OCI-LY7 (cell line): ENCODE results near the gene ITPKB. TPM values are rescaled to one million over a fixed set of nuclear protein-coding genes. Genes with fewer than 3 reads are reported as not detected.

ENCODE experiments used
- BruUV-seq: library from RNA; stranded (reverse); fragments of 400-500 nt; replicated peaks from 2 replicates; lab custom pipeline; 2021; lab: Mats Ljungman, UMichigan
- CTCF ChIA-PET: fragments of 300-600 bp; sonication (Branson Sonifier 250); formaldehyde crosslinking; loops from one replicate; lab custom pipeline; 2022; ENCODE audit warnings: antibody characterized with exemption; ENCODE audit not compliant: unreplicated experiment; lab: Charles Lee
- POLR2A ChIA-PET: fragments of 300-600 bp; sonication (Branson Sonifier 250); formaldehyde crosslinking; loops from one replicate; lab custom pipeline; 2022; ENCODE audit warnings: antibody characterized with exemption; lab: Charles Lee
- DNase-seq: peaks from one replicate; pipeline ENCODE4 v3.0.0-alpha.2; 2015; ENCODE audit warnings: low spot score
- H2AFZ ChIP-seq: fragments of 200-600 bp; sonication (generic), shearing (Covaris generic); 2 replicates; pipeline ENCODE4 v1.6.1; 2014; ENCODE audit warnings: mild to moderate bottlenecking, antibody characterized with exemption, low read length, moderate library complexity
- H3K27ac ChIP-seq: fragments of 200-600 bp; sonication (generic); 2 replicates; pipeline ENCODE4 v1.5.1; 2014; ENCODE audit warnings: mixed run types, low read depth, mild to moderate bottlenecking, moderate library complexity, low read length, inconsistent platforms; ENCODE audit not compliant: poor library complexity, severe bottlenecking
- H3K36me3 ChIP-seq: fragments of 200-600 bp; sonication (generic); 2 replicates; pipeline ENCODE4 v1.6.1; 2014; ENCODE audit warnings: mild to moderate bottlenecking, antibody characterized with exemption, low read length, moderate library complexity, mixed read lengths; ENCODE audit not compliant: insufficient read depth
- H3K4me1 ChIP-seq: fragments of 200-600 bp; sonication (generic); 2 replicates; pipeline ENCODE4 v1.5.1; 2014; ENCODE audit warnings: mild to moderate bottlenecking, low read length; ENCODE audit not compliant: insufficient read depth, poor library complexity, severe bottlenecking
- H3K4me2 ChIP-seq: fragments of 200-600 bp; sonication (generic); 2 replicates; pipeline ENCODE4 v1.6.1; 2014; ENCODE audit warnings: mild to moderate bottlenecking, low read length
- H3K4me3 ChIP-seq: fragments of 200-600 bp; sonication (generic); 2 replicates; pipeline ENCODE4 v1.5.1; 2014; ENCODE audit warnings: mild to moderate bottlenecking, low read depth, low read length; ENCODE audit not compliant: poor library complexity, severe bottlenecking
- H3K79me2 ChIP-seq: fragments of 200-600 bp; sonication (generic); 2 replicates; pipeline ENCODE4 v1.6.1; 2016; ENCODE audit warnings: low read depth, mild to moderate bottlenecking, low read length, moderate library complexity, mixed read lengths; ENCODE audit not compliant: insufficient read depth
- H3K9me2 ChIP-seq: fragments of 200-600 bp; sonication (generic); 2 replicates; pipeline ENCODE4 v1.6.1; 2016; ENCODE audit warnings: mild to moderate bottlenecking, low read length, mixed read lengths; ENCODE audit not compliant: insufficient read depth
- H3K9me3 ChIP-seq: fragments of 200-600 bp; sonication (generic); 2 replicates; pipeline ENCODE4 v1.6.1; 2014; ENCODE audit warnings: mild to moderate bottlenecking, mixed run types, low read length, mixed read lengths
- H4K20me1 ChIP-seq: fragments of 200-600 bp; sonication (generic); 2 replicates; pipeline ENCODE4 v1.6.1; 2014; ENCODE audit warnings: mild to moderate bottlenecking, antibody characterized with exemption, low read length, moderate library complexity, mixed read lengths; ENCODE audit not compliant: insufficient read depth
- EZH2phosphoT487 ChIP-seq: fragments of 200-600 bp; sonication (generic); IDR thresholded peaks from 2 replicates; pipeline ENCODE4 v1.6.1; 2018; ENCODE audit warnings: low read depth, borderline replicate concordance, mild to moderate bottlenecking, mixed run types, antibody characterized with exemption, low read length, moderate library complexity, mixed read lengths
- intact Hi-C: fragments of 100-400 bp; cut with micrococcal nuclease; formaldehyde crosslinking; loops from one replicate; pipeline ENCODE4 v1.10.0; 2022; ENCODE audit not compliant: unreplicated experiment
- total RNA-seq, 2 experiments: library from RNA; depleted of rRNA in 1 of 2; stranded (reverse); fragments of >200 nt in 1 of 2; shearing (Covaris generic) in 1 of 2; gene quantifications; 2 replicates each; pipeline ENCODE4 v1.2.3, GENCODE V29; 2014 to 2022
- TF ChIP-seq, protein P1 (sequence below): fragments of 200-600 bp; sonication (generic); conservative IDR thresholded peaks from 2 replicates; pipeline ENCODE4 v1.5.1; 2014; ENCODE audit warnings: mild to moderate bottlenecking, antibody characterized with exemption, low read length, moderate library complexity, mixed read lengths

The ITPKB gene
- total RNA-seq, 2 experiments from 2014 or later = 20.5 to 33.3 TPM

DNA sequence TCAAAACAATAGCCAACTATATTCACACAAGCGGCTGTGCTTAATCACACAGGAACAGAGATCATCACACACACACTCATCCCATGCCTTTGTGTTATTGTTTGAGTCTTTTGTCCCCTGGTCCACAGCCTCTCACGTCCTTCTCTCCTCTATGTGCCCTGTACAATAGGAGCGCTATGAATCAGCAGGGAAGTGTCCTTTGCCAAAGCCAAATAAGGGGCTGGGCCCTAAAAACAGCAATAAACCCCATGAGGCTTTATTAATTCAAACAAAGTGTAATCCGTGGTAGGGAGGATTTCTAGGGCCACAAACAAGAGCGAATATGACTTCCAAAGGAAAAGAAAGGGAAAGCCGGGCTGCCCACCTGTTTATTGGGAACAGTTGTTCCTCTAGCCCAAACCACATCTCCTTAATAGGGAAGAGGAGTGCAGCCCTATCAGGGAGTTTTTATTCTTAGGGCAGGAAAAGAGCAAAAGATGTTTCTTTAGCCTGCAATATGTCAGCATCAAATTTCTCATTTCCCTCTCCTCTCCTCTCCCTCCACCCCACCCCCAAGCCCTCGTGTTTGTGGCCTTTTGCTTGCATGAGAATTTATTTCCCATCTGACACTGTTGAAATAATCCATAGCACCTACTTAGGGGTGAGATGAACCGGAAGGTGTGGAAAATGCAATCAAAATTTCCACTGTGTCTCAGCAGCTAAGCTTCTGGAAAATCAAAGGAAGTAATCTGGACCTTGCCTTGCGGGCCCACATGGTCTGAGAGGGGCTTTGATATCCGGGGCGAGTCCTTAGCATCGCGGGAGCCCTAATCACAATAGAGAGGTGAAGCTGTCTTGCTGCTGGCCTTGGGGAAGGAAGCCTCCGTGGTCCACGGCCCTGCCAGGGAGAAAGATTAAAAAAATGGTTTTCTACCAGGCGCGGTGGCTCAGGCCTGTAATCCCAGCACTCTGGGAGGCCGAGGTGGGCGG lies 45.3 kb upstream of the ITPKB start:
- POLR2A ChIA-PET = interaction anchor here (0.5 kb wide), 1 partner anchor 55 kb away, joined by 6 read pairs; no protein-coding TSS in a partner anchor
- intact Hi-C loops = no loop called here
- CTCF ChIA-PET = no interaction called here

DNA sequence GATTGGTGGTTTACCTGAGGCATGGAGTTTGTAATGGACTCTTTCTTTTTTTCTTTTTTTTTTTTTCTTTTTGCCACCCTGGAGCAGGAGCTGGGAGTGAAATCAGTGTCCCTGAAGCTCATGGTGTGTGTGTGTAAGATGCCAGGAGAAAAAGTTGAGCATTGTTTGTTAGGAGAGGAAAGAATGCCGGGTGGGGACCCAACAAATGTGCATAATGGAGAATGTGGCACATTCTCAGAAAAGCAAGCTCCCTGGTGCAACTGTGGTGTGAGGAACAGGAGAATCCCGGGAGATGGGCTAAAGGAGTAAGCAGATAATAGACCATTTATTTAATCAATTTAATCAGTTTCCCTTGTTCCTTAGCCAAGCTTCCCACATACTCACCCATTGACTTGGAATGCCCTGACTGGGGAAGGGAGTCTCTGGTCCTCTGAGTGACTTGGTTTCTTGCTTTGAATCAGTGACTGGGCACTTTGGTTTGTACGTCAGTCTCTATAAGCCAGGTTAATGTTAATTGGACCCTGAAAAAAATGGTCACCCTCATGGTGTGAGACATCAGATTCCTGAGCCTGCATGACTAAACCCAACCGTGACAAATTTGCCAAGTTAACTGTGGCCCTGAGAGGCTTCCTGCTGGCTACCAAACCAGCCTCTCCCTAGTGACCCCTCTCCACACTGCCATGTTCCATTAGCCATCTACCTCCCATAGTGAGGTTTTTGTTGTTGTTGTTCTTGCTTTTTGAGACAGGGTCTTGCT lies 43.9 kb upstream of the ITPKB start:
- CTCF ChIA-PET = no interaction called here
- H3K4me1 ChIP-seq = no peaks in the 10 kb centered on the region
- no peaks in the 10 kb centered on the region for H3K9me2 ChIP-seq
- POLR2A ChIA-PET = interaction anchor here (0.6 to 1.1 kb wide), 4 partner anchors 9 to 295 kb away, joined by 3 to 4 read pairs (median 4); no protein-coding TSS in a partner anchor
- no TSS peak for BruUV-seq
- no peak for DNase-seq
- H3K4me2 ChIP-seq = no peak overlapping the region
- TF ChIP-seq, protein P1, sequence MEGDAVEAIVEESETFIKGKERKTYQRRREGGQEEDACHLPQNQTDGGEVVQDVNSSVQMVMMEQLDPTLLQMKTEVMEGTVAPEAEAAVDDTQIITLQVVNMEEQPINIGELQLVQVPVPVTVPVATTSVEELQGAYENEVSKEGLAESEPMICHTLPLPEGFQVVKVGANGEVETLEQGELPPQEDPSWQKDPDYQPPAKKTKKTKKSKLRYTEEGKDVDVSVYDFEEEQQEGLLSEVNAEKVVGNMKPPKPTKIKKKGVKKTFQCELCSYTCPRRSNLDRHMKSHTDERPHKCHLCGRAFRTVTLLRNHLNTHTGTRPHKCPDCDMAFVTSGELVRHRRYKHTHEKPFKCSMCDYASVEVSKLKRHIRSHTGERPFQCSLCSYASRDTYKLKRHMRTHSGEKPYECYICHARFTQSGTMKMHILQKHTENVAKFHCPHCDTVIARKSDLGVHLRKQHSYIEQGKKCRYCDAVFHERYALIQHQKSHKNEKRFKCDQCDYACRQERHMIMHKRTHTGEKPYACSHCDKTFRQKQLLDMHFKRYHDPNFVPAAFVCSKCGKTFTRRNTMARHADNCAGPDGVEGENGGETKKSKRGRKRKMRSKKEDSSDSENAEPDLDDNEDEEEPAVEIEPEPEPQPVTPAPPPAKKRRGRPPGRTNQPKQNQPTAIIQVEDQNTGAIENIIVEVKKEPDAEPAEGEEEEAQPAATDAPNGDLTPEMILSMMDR = no peak
- TF ChIP-seq EZH2phosphoT487 = no peak
- no peaks in the 10 kb centered on the region for H3K79me2 ChIP-seq
- H3K36me3 ChIP-seq = no peaks in the 10 kb centered on the region
- no peak overlapping the region for H3K27ac ChIP-seq
- no peak overlapping the region for H3K4me3 ChIP-seq
- no peaks in the 10 kb centered on the region for H3K9me3 ChIP-seq
- intact Hi-C loops = no loop called here
- no peaks in the 10 kb centered on the region for H4K20me1 ChIP-seq
- H2AFZ ChIP-seq = no peak overlapping the region

More for the DNA sequence above, 45.3 kb upstream of the ITPKB start:
- no peak overlapping the region for H3K4me3 ChIP-seq
- no peaks in the 10 kb centered on the region for H3K79me2 ChIP-seq
- no peak overlapping the region for H3K27ac ChIP-seq
- TF ChIP-seq, protein P1 = no peak
- TF ChIP-seq EZH2phosphoT487 = no peak
- no peak for DNase-seq
- no peaks in the 10 kb centered on the region for H3K36me3 ChIP-seq
- H2AFZ ChIP-seq = no peak overlapping the region
- no peak overlapping the region for H3K4me2 ChIP-seq
- no peaks in the 10 kb centered on the region for H3K9me2 ChIP-seq
- H3K9me3 ChIP-seq = no peaks in the 10 kb centered on the region
- H3K4me1 ChIP-seq = no peaks in the 10 kb centered on the region
- BruUV-seq = no TSS peak
- no peaks in the 10 kb centered on the region for H4K20me1 ChIP-seq
